ENCODE measurements around the gene NTHL1. TPM values are rescaled to one million over a fixed set of nuclear protein-coding genes. Genes with fewer than 3 reads are reported as not detected.

Gene NTHL1
- total RNA-seq, 1 experiment from 2014 or later, result 52.0 TPM

DNA sequence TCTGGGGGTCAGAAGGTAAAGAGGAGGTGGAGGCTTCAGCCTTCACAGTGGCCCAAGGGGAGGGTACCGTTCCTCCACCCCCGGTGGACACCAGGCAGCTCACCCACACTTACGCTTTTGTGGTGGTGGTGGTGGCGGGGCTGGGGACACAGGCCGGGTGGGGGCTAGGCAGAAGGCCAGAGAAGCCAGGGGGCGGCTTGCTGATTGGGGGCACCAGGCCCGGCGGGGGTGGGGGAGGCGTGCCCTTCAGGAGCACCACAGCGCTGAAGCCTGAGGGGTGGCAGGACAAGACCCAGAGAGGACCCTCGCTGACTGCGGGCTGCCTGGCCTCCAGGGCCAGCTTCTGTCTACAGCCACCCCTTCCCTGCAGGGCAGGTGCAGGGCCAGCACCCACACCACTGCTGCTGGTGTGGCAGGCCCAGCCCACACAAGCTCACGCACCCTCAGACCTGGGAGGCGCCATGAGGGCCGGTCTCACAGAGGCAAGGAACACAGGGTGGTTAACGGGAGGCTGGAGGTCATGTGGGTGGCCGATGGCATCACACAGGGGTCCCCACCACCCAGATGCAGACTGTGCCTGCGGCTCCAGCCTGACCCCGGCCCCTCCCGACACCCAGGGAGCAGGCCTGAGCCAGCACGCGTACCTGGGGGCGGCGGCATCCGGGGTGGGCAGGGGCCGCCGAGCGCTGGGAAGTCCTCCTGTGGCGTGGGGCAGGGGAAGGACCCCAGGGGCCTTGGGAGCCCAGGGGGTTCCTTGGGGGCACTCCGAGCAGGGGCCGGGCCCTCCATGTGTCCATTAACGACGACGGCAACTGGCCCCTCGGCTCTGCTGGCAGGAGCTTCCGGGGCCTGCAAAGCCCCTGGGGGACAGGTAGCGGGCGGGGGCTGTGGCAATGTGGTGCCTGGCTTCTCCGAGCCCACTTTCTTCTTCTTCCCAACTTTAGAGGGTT lies 48.5 kb downstream of the NTHL1 start:
- no peaks in the 10 kb centered on the region for H3K9me3 Mint-ChIP-seq
- no peak overlapping the region for H3K4me3 Mint-ChIP-seq
- Histone ChIP-seq H2AFZ (ENCODE audit: low read length) (no peak overlapping the region), H4K20me1 (ENCODE audit: control insufficient read depth, insufficient read depth, insufficient read length) (no peaks in the 10 kb centered on the region), H4K91ac (ENCODE audit: insufficient read length, low read depth, low read length) (no peak overlapping the region), H2BK5ac (ENCODE audit: insufficient read length, low read length) (no peak overlapping the region), H3K4ac (ENCODE audit: low read depth, low read length) (no peak overlapping the region), H3K4me2 (ENCODE audit: insufficient read depth, insufficient read length, low read length) (no peak overlapping the region), H3K18ac (ENCODE audit: insufficient read length, low read depth, low read length) (no peak overlapping the region), H4K8ac (replicated peaks; ENCODE audit: insufficient read length, low read depth, low read length) (no peak overlapping the region), H2BK15ac (ENCODE audit: low read depth, low read length) (no peak overlapping the region), H3K9ac (ENCODE audit: extremely low read depth, insufficient read length, low read length) (no peak overlapping the region), H3K9me3 (ENCODE audit: control insufficient read depth, low read depth, low read length) (no peaks in the 10 kb centered on the region), H3K27me3 (ENCODE audit: insufficient read depth, low read length) (no peaks in the 10 kb centered on the region), H3K14ac (ENCODE audit: insufficient read depth, low read length) (no peak overlapping the region), H3K56ac (ENCODE audit: insufficient read length, low read depth, low read length) (no peak overlapping the region), H3K23me2 (ENCODE audit: insufficient read length, low read depth, low read length, poor library complexity, severe bottlenecking) (no peaks in the 10 kb centered on the region), H3K4me1 (ENCODE audit: insufficient read depth, low read length) (no peaks in the 10 kb centered on the region), H2AK5ac (ENCODE audit: insufficient read length, low read length) (no peak overlapping the region), H4K5ac (ENCODE audit: insufficient read length, low read depth, low read length) (no peak overlapping the region), H2BK12ac (ENCODE audit: insufficient read length, low read depth, low read length) (no peak overlapping the region), H3K79me2 (ENCODE audit: insufficient read depth, low read length) (no peaks in the 10 kb centered on the region), H2BK120ac (ENCODE audit: low read depth, low read length, poor library complexity, severe bottlenecking) (no peak overlapping the region), H2BK20ac (ENCODE audit: low read depth, low read length, poor library complexity, severe bottlenecking) (no peak overlapping the region), H3K27ac (ENCODE audit: insufficient read length, low read depth, low read length) (no peak overlapping the region), H3K79me1 (ENCODE audit: insufficient read depth, low read depth, low read length, poor library complexity, severe bottlenecking) (peaks cover 3% of the 10 kb centered on the region), H3T11ph (ENCODE audit: low read length) (no peak overlapping the region), H3K23ac (ENCODE audit: insufficient read length, low read depth, low read length) (no peak overlapping the region)
- no peak overlapping the region for H3K27ac Mint-ChIP-seq
- H3K4me1 Mint-ChIP-seq, result peaks cover 0 to 1% of the 10 kb centered on the region in 2 experiments; a peak in 1 of 4 replicates
- H3K27me3 Mint-ChIP-seq (ENCODE audit: low read depth), result no peaks in the 10 kb centered on the region; the same call in 1 of the 2 replicates
- TF ChIP-seq, protein P1, sequence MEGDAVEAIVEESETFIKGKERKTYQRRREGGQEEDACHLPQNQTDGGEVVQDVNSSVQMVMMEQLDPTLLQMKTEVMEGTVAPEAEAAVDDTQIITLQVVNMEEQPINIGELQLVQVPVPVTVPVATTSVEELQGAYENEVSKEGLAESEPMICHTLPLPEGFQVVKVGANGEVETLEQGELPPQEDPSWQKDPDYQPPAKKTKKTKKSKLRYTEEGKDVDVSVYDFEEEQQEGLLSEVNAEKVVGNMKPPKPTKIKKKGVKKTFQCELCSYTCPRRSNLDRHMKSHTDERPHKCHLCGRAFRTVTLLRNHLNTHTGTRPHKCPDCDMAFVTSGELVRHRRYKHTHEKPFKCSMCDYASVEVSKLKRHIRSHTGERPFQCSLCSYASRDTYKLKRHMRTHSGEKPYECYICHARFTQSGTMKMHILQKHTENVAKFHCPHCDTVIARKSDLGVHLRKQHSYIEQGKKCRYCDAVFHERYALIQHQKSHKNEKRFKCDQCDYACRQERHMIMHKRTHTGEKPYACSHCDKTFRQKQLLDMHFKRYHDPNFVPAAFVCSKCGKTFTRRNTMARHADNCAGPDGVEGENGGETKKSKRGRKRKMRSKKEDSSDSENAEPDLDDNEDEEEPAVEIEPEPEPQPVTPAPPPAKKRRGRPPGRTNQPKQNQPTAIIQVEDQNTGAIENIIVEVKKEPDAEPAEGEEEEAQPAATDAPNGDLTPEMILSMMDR (conservative IDR thresholded peaks at IDR 0.05), result no peak
- H3K36me3 Mint-ChIP-seq (ENCODE audit: insufficient read depth in 1 of 3, low read depth in 3 of 3), result peaks cover 18 to 48% (median 44%) of the 10 kb centered on the region in 3 experiments
- no CpG with 5 or more reads among the region's 39 CpGs for WGBS (ENCODE audit: extremely low coverage, insufficient read length, low lambda C conversion rate)
- no peak for DNase-seq
